Hypothalamus (tissue), 51 donors: ENCODE results near the gene LZIC.
A peak's percentile ranks its signal among the peaks of the same experiment; 100 is the strongest.

Experiments
- DNase-seq, 51 donors: peaks; one replicate each; lab custom pipeline; 2025; lab: John Stamatoyannopoulos, UW

Gene LZIC

GRCh38 chr1:9887070-9887469 lies 56.1 kb downstream of the LZIC start:
- DNase-seq = no peak

GRCh38 chr1:9886092-9886742 lies 57.0 kb downstream of the LZIC start:
- no peak for DNase-seq

DNA sequence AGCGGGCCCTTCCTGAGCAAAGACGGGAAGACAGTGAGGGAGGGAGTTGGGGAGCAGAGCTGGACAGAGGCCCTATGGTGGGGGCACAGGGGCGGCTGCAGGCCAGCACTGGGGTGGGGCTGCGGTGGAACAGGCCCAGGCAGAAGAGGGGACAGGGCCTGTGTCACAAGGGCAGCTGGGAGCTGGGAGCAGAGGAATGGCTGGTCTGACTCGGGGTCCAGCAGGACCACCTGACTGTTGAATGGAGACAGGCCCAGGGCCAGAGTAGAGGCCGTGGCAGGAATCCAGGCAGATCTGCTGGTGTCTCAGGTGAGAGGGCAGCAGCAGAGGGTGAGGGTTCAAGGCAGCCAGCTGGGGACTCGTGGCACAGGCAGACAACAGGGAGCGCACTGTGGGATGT lies 58.4 kb downstream of the LZIC start:
- no peak for DNase-seq

DNA sequence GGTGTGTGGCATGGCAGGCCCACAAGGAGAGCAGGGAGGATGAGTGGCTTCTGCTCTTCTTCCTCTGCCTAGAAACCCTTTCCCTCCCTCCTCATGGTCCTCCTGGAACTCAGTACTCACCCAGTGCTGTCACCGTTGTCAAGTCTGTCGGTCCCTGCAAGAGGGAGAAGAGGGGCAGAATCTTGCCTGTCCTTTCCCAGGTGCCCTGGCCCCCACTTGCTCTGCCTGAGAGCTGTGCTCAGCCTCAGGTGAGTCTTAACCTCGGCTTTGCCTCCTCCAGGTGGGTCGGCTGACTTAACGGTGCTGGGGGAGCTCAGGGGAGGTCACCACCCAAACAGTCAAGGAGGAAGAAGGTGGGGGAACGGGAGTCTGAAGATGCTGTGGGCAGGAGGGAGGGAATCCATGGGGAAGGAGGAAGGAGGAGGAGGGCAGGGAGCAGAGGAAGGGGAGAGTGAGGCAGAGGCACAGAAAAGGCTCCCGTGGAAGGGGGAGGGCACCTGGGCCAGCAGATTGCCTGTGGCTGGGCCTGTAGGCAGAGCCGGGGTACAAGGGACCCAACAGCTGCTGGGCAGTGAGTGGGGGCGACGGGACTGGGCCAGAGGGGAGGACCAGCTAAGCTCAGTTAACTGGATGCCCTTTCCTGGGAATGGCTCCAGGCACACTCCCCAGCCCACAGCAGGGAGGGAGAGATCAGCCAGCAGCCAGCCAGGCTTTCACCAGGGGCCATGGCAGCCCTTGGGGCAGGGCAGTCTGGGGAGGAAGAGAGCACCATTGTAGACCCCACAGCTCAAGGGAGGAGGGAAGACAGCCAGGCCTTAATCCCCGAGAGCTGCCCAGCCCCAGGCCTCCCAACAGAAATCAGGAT lies 59.4 kb downstream of the LZIC start:
- DNase-seq = peak in 20 of 51 donors; percentile 14 to 63 (median 40)

- no peak for DNase-seq
Measured at GRCh38 chr1:9882945-9883303, 60.3 kb downstream of the LZIC start.

GRCh38 chr1:9882296-9882944 lies 60.8 kb downstream of the LZIC start:
- no peak for DNase-seq

- no peak for DNase-seq
Measured at GRCh38 chr1:9881838-9882249, 61.3 kb downstream of the LZIC start.
